Activated effector memory CD4-positive, alpha-beta T cell treated with anti-CD3 and anti-CD28 coated beads, Interleukin-2, amount 50 U/mL, for 16 hours (primary cell): ENCODE data around the gene NRIP1.

ENCODE experiments used
- DNase-seq: peaks from one replicate; pipeline ENCODE4 v3.0.0-alpha.2; 2020

Gene NRIP1, protein sequence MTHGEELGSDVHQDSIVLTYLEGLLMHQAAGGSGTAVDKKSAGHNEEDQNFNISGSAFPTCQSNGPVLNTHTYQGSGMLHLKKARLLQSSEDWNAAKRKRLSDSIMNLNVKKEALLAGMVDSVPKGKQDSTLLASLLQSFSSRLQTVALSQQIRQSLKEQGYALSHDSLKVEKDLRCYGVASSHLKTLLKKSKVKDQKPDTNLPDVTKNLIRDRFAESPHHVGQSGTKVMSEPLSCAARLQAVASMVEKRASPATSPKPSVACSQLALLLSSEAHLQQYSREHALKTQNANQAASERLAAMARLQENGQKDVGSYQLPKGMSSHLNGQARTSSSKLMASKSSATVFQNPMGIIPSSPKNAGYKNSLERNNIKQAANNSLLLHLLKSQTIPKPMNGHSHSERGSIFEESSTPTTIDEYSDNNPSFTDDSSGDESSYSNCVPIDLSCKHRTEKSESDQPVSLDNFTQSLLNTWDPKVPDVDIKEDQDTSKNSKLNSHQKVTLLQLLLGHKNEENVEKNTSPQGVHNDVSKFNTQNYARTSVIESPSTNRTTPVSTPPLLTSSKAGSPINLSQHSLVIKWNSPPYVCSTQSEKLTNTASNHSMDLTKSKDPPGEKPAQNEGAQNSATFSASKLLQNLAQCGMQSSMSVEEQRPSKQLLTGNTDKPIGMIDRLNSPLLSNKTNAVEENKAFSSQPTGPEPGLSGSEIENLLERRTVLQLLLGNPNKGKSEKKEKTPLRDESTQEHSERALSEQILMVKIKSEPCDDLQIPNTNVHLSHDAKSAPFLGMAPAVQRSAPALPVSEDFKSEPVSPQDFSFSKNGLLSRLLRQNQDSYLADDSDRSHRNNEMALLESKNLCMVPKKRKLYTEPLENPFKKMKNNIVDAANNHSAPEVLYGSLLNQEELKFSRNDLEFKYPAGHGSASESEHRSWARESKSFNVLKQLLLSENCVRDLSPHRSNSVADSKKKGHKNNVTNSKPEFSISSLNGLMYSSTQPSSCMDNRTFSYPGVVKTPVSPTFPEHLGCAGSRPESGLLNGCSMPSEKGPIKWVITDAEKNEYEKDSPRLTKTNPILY (N-terminal part only)

DNA sequence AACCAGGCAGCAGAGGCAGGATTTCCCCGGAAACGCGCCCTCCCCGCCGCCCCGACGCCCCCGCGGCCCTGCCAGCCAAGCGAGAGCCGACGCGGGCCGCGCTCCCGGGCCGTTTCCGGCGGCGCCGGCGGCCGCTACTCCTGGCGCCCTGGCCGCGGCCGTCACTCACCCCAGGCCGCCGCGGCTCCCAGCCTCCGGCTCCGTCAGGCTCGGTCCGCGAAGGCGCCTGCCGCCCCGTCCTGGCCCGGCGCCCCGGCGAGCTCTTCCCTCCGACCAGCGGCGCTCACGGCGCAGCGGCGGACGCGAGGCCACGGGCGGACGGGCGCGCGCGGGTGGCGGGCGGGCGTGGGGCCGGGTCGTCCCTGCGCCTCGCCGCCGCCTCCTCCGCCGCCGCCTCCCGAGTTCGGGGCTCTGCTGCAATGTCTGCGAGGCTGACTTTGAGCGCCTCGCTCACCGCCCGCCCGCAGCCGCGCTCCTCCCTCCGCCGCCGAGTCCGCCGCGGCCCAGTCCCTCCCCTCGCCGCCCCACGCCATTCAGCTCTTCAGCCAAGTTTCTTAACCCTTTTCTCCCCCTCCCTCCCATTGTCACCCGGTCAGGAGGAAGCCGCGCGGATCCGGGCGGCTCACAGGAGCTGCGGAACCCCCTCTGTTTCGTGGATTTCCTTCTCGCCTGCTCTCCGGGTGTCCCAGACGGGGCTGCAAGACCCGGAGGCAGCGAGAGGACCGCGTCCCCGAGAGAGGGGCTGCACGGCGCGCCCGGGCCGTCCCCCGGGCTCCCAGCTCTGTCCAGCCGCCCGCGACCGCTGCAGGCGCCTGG lies at the start of gene NRIP1:
Gene NRIP1, minus strand, starts transcription at position 425 of the 816 bp plus-strand sequence. CDS start 96,808 bp downstream, outside the sequence.
- peak; percentile 90 for DNase-seq

DNA sequence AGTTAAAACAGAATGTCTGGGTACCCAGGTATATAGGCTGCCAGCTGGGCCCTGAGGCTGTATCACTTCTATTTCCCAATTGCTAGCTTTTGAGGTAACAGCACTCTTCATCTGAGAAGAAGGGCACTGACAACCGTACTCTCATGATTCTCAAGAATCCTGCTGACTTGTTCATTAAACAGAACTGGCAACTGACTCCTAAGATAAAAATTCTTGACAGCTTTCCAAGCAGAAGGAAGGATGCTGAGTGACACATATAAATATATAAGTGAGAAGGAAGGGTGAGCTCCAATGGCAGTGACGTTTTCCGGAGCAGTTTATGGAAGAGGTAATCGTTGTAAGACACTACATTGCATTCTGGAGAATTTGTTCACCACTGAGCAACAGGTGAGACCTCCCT lies 48.1 kb upstream of the NRIP1 start:
- DNase-seq = no peak

DNA sequence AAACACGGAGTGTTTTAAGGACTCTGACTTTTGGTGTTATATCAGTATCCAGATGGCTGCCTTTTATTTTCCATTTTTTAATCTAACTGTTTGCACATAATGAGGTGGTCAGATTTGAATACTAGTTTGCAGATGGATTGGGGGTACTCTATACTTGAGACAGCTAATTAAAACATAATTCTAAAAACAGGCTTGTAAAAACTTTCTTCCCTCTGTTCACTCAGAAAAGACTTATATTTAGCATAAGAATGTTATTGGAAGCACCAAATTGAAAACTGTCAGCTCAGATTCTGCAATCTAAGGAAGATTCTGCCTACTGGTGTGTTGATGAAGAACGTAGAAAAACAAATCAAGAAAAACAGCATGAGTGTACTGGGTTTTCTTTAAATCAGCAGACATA lies 44.0 kb upstream of the NRIP1 start:
- DNase-seq = no peak

DNA sequence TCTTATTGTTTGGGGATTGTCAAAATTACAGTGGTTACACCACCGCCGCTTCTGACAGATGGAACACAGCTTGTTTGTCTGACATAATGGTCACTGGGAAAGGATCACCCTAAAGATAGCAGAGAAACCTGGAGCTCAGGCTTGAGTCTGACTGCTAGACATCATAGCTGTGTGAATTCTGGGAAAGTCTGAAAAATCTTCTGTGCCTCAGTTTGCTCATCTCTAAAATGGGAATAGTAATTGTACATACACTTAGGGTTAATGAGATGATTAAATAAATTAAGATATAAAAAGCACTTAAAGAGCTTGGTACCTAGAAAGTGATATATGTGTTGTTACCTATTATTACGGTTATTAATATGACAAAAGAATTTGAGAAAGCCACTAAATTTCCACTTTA lies 39.7 kb upstream of the NRIP1 start:
- no peak for DNase-seq

DNA sequence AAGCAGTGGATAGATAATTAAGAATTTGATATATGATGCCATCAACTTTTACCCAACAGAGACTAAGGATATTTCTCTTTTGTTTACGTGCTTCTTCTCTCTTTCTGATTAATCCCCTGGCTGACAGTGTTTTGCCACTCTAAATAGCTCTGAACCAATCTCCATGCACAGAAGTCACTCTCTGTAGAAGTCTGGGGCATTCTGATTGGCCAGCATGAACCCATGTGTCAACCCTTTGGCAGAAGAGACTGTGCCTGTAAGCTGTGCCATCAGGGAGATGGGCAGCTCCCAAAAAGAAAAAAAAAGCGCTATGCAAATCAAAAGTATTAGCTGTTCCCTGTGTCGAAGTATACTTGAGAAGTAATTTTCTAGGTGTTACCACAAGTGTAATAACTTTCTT lies 34.1 kb upstream of the NRIP1 start:
- DNase-seq = no peak

DNA sequence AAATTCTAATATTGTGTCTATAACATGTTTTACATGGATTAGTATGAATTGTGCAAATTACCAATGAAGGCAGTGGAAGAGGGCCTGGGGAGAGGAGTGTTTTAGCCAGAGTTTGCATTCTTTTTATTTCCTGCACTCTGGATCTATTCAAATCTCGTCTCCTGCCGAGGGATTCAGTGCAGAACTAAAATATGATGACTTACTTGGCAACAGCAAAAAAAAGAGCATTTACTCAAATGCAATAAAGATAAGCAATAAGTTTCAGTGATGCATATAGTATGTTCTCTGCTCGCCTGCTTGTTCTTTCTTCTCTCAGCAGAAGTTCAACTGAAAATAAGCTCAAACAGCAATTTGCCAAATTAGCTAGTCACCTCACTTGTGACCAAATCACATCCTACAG lies 33.4 kb upstream of the NRIP1 start:
- no peak for DNase-seq

DNA sequence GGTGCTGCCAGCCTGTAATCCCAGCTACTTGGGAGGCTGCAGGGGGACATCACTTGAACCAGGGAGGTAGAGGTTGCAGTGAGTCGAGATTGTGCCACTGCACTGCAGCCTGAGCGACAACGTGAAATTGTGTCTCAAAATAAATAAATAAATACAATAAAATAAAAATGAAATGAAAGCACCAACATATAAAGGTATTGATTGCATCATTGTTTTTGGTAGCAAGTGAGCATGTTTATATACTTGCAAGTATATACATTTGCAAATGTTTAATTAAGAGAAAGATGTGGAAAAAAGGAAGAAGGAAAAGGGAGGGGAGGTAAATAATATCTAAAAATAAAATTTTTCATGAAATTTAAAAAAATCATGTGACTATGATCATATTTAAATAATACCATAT lies 32.8 kb upstream of the NRIP1 start:
- no peak for DNase-seq

DNA sequence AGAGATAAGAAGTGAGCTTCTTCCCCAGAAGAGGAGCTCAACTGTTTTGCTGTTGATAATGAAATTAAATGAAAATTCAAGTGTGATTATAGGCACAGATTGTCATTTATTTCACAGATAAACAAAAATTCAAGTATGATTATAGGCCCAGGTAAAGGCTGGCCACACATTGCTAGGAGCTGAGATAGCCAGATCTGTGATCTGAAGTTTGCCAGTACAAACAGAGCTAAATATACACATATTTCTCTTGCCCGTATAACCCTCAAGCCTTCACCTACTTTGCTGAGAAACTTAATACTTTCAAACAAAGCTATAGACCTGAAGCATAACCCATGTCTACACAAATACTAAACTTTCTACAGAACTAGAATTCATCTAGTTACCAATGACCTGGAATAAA lies 31.3 kb upstream of the NRIP1 start:
- no peak for DNase-seq

DNA sequence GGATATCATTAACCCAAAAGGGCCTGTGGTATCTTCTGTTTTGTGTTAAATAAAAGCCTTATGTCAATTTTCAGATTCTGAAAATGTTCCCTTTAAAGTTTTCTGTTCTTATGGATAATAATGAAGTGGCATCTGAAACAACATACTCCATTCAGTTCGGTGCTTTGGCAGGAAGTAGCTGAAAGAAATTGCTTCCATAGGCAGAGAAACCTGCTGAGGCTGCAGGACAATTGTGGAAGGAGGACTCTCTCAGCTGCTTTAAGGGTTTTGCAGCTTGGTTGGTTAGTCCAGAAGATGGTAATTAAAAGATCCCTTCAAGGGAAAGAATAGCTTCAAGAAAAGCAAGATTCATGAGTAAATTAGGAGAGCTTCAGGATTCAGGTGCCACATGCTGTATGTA lies 30.5 kb upstream of the NRIP1 start:
- no peak for DNase-seq

DNA sequence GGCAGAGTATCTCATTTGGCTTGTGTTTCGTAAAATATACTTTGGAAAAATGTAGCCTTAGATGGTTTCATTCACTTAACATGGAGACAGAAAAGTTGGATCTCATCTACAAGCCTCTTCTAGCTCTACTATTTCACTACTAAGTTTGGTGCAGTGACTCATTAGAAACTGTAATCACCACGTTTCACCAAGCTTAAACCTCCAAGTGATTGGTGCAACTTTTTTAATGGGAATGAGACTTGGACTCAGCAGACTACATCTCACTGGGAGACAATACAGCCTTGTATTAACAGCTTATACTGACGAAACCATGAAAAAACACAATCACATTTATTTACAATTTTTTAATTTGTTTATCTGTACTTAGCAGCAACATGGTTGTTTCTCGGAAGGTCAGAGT lies 29.9 kb upstream of the NRIP1 start:
- DNase-seq = no peak

DNA sequence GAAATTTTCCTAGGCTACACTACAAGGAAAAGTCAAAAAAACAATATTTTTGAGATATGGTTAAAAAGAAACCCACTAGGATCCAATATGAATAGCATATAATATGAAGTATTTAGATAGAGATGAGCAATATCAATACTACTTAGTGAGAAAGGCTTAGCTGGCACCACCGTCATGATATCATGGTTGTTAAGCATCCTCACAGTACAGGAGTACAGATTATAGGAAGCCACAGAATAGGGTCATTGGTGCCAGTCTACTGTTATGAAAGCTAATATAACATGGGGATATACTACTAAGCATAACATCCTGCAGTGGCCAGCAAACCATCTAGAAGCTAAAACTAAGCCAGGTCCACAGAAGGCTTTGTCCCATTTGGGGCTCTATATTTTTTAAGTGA lies 28.4 kb upstream of the NRIP1 start:
- no peak for DNase-seq

DNA sequence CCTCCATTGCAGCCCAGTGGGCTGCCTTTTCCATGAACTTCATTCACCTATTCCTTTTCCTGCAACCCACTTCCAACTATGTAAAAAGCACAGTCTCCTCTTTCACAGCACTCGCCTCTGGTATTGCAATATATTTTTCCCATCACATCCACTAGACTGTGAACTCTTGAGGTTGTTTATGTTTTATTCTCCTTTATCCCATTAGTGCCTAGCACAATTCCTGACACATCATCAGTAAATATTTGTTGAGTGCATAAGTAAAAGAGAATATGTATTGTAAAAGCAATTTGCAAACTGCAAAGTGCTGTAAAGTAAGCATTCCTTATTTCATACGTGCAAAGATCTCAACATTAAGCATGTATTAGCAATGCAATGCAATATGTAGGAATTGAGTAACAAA lies 27.9 kb upstream of the NRIP1 start:
- no peak for DNase-seq

DNA sequence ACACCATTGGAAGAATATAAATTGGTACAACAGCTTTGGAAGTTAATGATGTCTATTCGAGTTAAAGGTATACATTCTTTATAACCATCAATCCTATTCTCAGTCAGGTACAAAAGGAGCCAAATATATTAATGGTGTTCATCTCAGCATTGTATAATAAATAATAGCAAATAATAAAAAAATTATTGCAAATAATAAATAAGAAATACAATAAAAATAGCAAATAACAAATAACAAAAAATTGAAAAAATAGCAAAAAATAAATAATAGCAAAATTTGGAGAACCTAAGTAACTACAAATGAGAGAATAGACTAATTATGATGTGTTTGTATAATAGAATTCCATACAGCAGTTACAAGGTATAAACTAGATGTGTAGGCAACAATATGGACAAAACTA lies 25.6 kb upstream of the NRIP1 start:
- no peak for DNase-seq

DNA sequence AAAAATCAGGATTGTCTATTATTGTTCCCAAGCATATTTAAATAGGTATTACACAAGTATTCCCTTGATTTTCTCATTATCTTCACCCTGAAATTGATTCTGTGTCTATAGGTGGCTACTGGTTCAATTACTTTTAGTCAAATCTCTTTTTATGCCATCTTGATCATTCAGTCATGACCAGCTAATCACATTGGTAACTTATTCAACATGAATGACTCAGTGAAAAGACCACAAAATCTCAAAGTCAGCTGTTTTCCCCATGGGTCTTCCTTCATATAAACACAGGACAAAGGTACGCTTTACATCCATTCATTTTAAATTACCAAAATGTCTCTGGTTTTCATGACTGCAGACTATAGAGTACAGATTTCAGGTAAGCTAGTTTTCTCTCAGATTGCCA lies 23.7 kb upstream of the NRIP1 start:
- no peak for DNase-seq

DNA sequence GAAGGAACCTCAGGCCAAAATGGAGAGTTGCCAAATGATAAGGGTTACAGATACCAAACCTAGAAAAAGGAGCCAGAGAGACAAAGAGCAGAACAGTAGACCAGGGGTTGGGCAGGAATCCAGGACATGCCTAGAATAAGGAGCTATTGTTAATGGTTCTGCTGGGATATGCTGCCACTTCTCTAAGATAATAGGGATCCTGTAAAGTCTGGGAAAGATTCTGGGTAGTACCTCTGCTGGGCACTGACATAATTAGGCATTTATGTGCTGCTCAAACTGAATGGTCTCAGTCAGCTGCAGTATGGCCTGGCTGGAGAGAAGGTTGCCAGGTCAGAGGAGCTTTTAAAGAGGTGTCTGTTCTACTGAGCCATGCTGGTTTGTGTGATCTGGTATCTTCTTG lies 19.9 kb upstream of the NRIP1 start:
- DNase-seq = no peak

DNA sequence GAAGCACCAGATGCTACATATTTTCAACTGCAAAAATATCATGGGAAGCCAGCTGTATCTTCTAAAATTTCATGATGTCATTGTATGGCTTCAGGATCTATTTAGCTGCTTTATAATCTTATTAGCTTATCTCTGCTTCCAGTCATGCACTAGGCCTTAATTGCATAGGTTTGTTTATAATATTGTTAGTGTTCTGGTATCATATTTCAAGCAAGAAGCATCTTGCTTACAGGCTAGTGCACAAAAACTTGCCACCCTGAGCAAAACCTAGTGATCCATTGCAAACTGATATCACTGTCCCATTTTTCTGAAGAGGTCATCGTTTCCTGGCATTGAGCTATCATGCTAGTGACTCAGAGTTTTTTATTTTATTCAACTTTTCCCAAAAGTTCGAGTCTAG lies 15.7 kb upstream of the NRIP1 start:
- no peak for DNase-seq

DNA sequence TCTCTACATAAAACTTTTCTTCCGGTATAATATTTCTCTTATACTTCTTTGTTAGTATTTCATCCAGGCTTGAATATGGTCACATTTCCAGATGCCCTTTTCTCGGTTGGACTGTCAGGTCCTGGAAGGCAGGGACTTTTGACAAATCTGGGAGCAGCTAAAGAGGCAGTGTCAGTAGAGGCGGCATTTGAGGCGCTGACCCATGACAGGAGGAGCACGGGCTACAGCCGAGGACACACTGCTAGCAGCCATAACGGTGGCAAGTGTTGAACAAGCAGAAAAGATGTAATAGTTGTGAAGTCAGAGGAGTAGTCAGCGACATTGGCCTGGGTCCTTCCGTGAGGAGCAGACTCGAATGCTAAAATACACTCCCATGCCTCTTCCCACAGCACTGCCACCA lies 14.5 kb upstream of the NRIP1 start:
- no peak for DNase-seq

DNA sequence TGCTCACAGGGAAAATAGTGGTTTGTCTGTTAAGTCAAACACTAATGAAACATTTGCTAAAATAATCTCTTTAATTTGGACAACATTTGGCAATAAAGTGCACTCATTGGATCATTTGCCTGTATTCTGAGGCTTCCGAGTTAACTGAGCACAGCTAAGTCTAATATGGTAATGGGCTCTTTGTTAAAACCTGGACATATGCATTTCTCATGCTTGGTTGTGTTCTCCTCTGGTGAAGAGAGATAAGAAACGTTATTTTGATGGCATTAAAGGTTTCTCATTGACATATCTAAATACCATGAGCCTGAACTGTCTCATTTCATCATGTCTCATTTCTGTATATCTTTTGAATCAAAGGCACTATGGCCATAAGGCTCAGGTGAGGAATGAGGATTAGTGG lies 13.4 kb upstream of the NRIP1 start:
- DNase-seq = no peak

DNA sequence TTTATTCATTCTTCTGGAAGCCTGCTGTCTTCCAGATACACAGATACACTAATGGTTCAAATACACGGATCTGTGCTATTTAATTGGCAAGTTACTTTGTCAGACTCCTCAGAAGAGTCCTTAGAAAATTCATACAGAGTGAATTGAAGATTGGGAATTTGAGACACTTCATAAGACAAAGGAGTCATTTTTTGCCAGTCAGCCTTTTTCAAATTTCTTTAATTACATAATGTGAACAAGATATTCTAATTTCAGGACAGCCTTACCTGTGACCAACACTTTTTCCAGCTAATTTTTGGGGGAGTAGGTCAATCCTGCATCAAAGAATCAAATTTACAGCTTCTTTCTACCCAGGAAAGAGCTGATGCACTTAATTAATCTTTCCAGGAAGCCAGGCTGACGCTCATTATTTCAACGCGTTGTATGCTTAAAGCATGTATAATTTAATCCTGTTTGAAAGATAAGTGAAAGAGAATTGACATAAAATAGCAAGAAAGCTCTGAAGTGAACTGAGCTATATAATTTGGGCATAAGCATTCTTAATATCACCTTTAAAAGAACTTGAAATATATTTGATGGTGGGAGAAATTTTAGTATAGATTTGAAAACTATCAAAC lies 12.8 kb upstream of the NRIP1 start:
- no peak for DNase-seq

DNA sequence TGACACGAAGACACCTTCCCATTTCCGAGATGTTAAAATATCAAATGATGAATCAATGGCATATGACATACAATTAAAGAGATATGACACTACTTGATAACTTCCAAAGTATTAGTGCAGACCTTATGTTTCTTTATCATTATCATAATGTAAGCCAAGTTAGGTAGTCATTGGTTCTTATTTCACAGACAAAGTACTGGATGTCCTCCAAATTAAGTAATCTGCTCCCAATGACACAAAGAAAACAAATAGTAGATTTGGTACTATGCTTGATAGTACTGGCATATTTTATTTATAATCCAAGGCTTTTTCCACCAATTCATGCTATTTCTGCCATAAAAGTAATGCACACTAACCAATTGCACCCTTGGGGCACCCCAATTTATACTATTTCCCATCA lies 11.9 kb upstream of the NRIP1 start:
- no peak for DNase-seq

DNA sequence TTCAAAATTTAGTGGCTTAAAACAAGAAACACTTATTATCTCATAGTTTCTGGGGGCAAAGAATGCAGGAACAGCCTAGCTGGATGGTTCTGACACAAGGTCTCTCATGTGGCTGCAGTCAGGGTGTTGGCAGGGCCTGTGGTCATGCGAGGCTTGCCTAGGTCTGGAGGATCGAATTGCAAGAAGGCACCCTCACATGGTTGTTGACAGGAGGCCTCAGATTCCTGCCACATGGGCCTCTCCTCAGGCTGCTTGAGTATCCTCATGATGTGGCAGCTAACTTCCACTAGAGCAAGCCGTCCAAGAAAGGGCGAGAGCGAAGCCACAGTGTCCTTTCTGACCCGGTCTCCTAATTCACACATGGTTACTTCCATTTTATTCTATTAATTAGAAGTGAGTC lies 6.2 kb upstream of the NRIP1 start:
- DNase-seq = no peak

DNA sequence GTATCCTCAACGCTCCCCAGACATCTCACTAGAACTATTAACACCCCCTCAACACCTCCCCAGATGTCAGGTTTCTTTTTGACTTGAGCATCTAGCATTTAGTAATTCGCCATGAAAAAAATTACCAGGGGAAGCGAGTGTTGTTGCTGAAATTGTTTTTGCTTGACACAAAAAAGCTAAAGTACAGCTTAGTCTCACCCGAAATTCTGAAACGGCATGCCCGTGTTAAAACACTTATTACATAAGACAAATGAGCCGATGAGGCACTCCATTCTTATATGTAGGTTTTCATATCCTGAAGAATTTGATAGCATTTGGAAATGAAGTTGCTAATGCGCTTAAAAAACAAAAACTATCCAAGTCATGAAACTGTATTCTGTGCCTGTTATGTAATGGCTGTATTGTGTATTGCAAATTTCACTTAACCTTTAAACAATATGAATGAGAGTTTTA lies 1.3 kb upstream of the NRIP1 start:
- no peak for DNase-seq
